ENCODE results near the gene RAB31.

RAB31 gene

DNA sequence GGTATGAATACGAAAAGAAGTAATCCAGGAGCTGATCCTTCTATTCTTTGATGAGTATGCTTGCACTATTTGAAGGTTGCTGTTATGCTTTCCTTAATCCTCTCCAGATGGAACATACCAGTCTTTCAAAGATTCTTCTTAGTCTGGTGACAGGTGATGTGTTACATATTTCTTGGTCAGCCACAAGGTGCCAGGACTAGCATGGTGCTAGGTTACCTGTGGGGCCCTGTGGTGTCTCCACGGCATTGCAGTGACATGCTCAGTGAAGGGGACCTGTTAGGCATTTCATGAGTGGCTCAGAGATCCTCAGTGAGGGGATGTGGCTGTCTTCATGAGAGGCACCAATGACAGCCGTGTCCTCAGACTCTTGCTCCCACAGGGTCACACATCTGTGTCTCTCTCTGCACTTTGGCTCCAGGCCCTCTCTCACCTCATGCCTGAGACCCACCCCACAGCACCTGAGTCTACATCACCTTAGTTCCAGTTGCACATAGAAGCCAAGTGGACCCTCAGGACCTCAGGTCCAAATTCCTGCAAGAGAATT lies 13.1 kb upstream of the RAB31 start:
- DNase-seq, result no peak

GRCh38 chr18:9695605-9696004 lies 12.5 kb upstream of the RAB31 start:
- no peak for DNase-seq

DNA sequence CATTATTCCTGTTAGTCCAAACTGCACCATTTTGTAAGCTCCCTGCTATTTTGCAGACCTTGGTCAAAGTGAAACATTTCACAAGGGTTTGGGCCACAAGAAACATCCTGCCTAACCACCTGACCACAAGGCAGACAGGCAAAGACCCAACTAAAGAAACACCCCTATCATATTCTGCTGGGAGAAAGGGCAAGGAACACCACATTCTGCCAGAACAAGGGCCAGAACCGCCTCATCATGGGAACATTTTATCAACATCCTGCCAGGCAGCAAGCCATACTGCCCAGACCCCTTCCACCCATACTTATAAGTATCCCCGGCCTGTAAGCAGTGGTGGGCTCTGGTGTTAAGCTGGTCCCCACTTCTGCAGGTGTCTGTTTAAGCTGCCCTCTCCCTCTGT lies 12.0 kb upstream of the RAB31 start:
- no peak for DNase-seq

- no peak for DNase-seq
Observed at GRCh38 chr18:9696701-9697100, 11.4 kb upstream of the RAB31 start.

GRCh38 chr18:9697121-9697520 lies 11.0 kb upstream of the RAB31 start:
- DNase-seq, result no peak

DNA sequence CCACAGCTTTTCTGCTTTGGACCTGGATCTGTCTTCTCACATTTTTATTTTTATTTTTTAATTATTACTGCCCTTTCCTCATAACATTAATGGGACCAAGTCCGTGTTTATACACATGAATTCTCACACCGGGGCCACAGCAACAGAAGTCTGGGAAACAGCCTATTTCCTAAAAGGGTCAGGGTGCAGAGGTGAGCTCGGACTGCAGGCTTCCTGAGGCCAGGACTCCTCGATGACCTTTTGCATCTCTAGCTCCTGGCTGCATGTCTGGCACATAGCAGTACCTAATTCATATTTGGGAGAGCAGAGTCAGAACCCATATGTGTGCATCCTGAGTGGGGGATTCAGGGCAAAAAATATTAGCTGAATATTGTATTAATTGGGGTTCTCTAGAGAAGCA lies 9.6 kb upstream of the RAB31 start:
- DNase-seq, result no peak

DNA sequence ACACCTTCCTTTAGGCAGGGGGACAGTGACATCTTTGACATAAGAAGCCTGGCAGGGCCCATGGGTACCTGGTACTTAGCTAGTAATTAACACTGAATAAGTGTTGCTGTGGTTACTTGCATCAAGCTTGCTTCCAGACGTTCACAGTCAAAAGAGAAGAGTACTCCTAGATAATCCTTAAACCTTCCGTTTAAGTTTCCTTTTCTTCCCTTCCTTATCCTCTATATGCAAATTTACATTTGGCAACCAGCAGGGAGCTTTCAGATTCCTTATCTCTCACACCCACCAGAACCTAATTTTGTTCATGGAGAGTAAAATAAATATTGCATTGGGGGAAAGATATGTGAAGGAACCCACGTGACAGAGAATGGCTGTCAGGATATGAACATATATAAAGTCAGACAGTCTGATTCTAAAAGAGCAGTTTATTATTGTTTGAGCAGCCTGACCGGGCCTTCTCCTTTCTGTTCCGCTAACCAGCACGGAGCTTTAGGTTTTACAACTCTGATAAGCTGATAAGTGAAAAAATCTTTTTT lies 7.8 kb upstream of the RAB31 start:
- no peak for DNase-seq

DNA sequence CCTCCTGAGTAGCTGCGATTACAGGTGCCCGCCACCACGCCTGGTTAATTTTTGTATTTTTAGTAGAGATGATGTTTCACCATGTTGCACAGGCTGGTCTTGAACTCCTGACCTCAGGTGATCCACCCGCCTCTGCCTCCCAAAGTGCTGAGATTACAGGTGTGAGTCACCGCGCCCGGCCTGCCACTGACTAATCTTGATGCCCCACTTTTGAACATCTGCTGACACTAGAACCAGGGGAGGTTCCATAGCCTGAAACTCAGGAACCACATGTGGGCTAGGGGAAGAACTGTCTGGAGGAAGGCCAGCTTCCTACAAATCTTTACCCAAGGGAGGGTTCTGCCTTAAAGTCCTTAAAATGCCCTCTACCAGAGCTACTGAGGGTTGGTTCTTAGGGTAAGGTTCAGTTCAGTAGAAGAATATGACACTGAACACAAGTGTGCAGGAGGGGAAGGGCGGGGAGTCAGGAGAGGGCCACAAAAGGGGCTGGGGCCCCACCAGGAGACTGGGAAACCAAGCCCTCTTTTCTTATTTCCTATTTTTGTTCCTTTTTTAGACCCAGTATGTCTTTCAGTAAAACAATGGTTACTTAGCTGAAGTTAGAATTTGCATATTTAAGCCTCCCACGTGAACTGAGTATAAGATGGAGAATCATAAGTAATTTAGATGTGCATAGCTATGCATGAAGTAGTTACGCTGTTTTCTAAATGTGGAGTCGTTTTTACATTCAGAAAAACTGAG lies 6.3 kb upstream of the RAB31 start:
- DNase-seq, result no peak

DNA sequence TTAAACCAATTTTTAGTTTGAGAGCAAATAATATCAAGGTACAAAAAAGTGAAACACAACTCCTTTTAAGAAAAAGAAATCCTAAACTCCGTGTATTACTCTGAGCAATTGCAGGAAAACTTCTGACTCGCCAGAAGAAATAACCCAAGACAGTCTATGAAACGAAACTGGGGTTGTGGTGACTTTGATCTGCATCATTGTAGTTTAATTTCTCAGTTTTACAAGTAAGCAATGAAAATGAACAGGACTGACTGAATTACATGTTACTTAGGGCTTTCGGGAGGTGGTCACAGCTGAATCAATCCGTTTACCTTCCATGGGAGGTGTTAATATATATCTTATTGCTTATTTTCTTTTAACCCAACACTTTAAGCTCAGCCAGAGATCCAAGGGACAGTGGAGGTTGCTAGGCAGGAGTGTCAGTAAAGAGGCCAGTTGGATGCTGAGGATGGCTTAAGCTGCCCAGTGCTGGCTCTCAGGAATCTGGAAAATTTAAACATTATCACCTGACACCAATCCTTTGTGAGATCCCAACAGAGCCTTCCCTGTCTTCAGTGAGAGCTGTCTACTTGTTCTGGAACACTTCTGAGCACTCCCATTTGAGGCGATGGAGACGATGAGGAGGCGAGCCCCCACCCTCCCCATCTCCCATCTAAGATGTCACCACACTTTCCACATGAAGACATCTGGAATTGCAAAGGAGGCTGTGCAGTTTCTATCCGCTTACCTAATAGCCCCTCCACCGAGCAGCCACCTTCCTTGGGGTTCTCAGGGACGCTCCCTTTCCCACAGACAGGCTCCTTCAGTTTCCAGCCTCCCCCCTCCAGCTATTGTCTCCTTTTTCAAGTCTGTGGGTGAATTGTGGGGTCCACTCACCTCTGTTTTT lies 3.6 kb upstream of the RAB31 start:
- DNase-seq, result no peak

- no peak for DNase-seq
Observed at GRCh38 chr18:9705183-9705829, 2.8 kb upstream of the RAB31 start.

DNA sequence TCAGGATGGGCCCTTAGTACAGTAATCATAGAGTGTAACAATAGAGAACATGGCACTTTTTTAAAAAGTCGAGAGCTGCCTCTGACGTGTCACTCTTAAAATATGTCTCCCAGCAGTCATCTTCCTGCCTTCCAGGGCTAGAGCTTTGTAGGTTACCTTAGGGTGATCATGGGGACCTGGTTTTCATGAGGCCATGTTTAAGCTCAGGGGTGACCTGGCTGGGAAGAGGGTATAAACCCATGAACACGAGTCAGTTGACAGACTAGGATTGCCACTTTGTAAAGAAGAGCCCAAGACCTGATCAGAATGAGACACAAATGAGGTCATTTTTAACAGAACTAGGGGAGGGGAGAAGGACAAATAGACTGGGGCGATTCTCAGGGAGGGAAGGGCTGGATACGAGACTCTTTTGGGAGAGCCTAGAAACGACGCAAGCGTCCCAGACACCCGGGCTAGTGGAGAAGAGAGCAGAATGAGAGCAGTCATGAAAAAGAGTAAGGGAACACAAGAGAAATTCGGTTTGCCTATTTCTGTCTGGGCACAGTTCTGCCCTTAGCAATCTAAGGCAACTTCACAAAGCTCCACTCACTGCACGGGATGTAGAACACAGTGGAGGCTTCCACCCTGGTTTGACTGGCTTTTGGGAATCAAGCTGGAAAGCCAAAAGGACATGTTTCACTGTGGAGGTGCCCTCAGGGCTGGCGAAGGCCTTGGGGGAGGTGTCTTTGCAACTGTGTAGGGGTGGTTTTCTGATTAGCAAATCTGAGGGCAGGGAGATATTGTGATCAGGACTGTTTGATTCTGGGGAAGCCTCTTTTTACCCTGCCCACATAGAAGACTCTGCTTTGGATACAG lies 1.8 kb upstream of the RAB31 start:
- no peak for DNase-seq

DNA sequence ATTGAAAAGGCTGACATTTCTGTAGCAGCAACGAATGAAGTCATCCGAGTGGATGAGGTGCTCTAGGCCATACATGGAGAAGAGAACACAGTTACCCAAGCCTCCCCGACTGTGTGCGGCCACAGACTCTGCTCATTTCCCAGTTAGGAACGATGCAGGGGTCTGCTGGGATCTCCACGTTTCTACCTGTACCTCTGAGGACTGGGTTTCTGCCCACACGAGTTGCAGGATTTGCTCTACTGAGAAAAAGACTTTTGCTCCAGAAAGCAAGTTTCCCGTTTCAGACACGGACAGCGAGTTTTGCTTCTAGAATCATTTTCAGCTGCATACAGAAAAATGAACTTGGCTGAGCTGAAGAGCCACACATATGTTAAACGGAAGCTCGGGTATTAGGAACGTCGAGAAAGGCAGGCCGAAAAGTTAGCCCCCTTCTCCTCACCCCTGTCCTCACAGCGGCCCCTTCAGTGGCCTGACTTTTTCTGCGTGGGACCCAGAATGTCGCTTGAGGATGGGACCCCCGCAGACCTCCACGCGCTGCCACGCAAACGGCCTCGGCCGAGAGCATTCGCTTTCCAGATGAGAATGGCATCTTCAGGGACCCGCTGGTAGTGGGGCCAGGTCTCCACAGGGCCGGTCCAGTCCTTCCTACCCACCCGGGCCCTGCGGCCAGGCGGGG lies 582 bp upstream of the RAB31 start:
- no peak for DNase-seq

GRCh38 chr18:9708434-9709303 lies 568 bp downstream of the RAB31 start:
- DNase-seq, result no peak

GRCh38 chr18:9709304-9709877 lies 1.3 kb downstream of the RAB31 start:
- no peak for DNase-seq

GRCh38 chr18:9710037-9710436 lies 1.9 kb downstream of the RAB31 start:
- DNase-seq, result no peak

DNA sequence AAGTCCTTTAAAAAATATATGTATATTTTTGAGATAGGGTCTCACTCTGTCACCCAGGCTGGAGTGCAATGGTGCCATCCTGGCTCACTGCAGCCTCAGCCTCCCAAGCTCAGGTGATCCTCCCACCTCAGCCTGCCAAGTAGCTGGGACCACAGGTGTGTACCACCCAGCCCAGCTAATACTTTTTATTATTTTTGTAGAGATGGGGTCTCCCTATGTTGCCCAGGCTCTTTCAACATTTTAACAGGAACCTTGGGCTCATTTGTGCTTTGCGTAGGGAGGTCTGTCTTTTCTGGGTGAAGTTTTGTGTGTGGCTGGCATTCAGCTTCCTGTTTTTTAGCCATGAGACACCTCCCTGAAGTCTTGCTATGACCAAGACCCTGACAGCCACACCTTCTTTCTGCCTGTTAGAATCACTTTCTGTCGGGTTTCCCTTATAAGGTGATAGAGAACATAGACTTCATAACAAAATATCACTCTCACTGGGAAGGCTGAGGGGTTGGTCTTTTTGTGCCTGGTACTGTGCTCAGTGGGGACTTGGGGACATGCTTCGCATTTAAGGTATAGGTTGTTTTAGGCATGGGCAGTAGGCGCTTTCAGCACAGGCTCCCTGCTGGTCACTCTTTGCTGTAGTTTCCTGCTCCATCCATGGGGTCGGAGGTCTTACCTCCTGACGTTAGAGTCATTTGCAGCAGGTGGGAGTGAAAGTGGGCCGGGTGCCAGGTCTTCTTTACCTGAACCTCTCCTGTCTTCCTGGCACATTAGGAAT lies 3.4 kb downstream of the RAB31 start:
- DNase-seq, result no peak

- DNase-seq, result no peak
Observed at GRCh38 chr18:9712130-9712577, 4.1 kb downstream of the RAB31 start.

- DNase-seq, result no peak
Observed at GRCh38 chr18:9712611-9713010, 4.5 kb downstream of the RAB31 start.

All from stimulated activated CD4-positive, alpha-beta T cell treated with anti-CD3 and anti-CD28 coated beads, Interleukin-2, amount 100 ng/mL, for 24 hours (primary cell).